Trophoblast cell (in vitro differentiated cells and primary cell): ENCODE measurements around the gene RELCH.
A peak's percentile ranks its signal among the peaks of the same experiment; 100 is the strongest.

Experiments used
- DNase-seq, 2 donors: peaks; one replicate each; pipeline ENCODE4 v3.0.0-alpha.2; 2016
- H2AFZ ChIP-seq: 2 replicates; pipeline ENCODE4 v1.6.1; 2013; ENCODE audit warnings: low read length, moderate library complexity, mild to moderate bottlenecking; ENCODE audit not compliant: insufficient read depth, poor library complexity
- H2AK5ac ChIP-seq: 2 replicates; pipeline ENCODE4 v1.6.1; 2013; ENCODE audit warnings: mild to moderate bottlenecking, low read length
- H2BK120ac ChIP-seq: 2 replicates; pipeline ENCODE4 v1.6.1; 2013; ENCODE audit warnings: low read length, mild to moderate bottlenecking, moderate library complexity; ENCODE audit not compliant: insufficient read depth, poor library complexity
- H2BK12ac ChIP-seq: 2 replicates; pipeline ENCODE4 v1.6.1; 2013; ENCODE audit warnings: mild to moderate bottlenecking, low read length, moderate library complexity
- H2BK5ac ChIP-seq: 2 replicates; pipeline ENCODE4 v1.6.1; 2013; ENCODE audit warnings: low read length, low read depth, moderate library complexity, mild to moderate bottlenecking; ENCODE audit not compliant: poor library complexity
- H3K14ac ChIP-seq: 2 replicates; pipeline ENCODE4 v1.6.1; 2013; ENCODE audit warnings: mild to moderate bottlenecking, low read length
- H3K18ac ChIP-seq: 2 replicates; pipeline ENCODE4 v1.6.1; 2013; ENCODE audit warnings: mild to moderate bottlenecking, low read length
- H3K23ac ChIP-seq: 2 replicates; pipeline ENCODE4 v1.6.1; 2013; ENCODE audit warnings: low read length
- H3K27ac ChIP-seq: 2 replicates; pipeline ENCODE4 v1.5.1; 2013; ENCODE audit warnings: low read depth, mild to moderate bottlenecking, inconsistent platforms, low read length, moderate library complexity
- H3K27me3 ChIP-seq: 2 replicates; pipeline ENCODE4 v1.6.1; 2013; ENCODE audit warnings: inconsistent platforms, mild to moderate bottlenecking, low read length, moderate library complexity; ENCODE audit not compliant: insufficient read depth
- H3K36me3 ChIP-seq, 2 experiments: 1 replicate in 1 of 2; 2 replicates in 1 of 2; pipeline ENCODE4 v1.6.1; 2013; ENCODE audit warnings: low read length in 2 of 2, mild to moderate bottlenecking in 2 of 2, moderate library complexity in 1 of 2; ENCODE audit not compliant: insufficient read depth in 2 of 2, control insufficient read depth in 1 of 2
- H3K4ac ChIP-seq: 2 replicates; pipeline ENCODE4 v1.6.1; 2013; ENCODE audit warnings: low read depth, mild to moderate bottlenecking, low read length, moderate library complexity
- H3K4me1 ChIP-seq, 2 experiments: 1 replicate in 1 of 2; 2 replicates in 1 of 2; pipeline ENCODE4 v1.6.1; 2013; ENCODE audit warnings: low read length in 2 of 2, mild to moderate bottlenecking in 2 of 2, moderate library complexity in 1 of 2; ENCODE audit not compliant: insufficient read depth in 2 of 2, control insufficient read depth in 1 of 2
- H3K4me2 ChIP-seq: 2 replicates; pipeline ENCODE4 v1.6.1; 2013; ENCODE audit warnings: inconsistent platforms, mild to moderate bottlenecking, low read length, moderate library complexity
- H3K4me3 ChIP-seq: 2 replicates; pipeline ENCODE4 v1.5.1; 2013; ENCODE audit warnings: mild to moderate bottlenecking, low read depth, low read length, inconsistent platforms
- H3K79me1 ChIP-seq: one replicate; pipeline ENCODE4 v1.6.1; 2013; ENCODE audit warnings: low read length
- H3K79me2 ChIP-seq: 2 replicates; pipeline ENCODE4 v1.6.1; 2013; ENCODE audit warnings: low read length, mild to moderate bottlenecking; ENCODE audit not compliant: control insufficient read depth, insufficient read depth, poor library complexity
- H3K9ac ChIP-seq: 2 replicates; pipeline ENCODE4 v1.6.1; 2013; ENCODE audit warnings: mild to moderate bottlenecking, low read length
- H3K9me3 ChIP-seq: 2 replicates; pipeline ENCODE4 v1.6.1; 2013; ENCODE audit warnings: low read depth, mild to moderate bottlenecking, control low read depth, inconsistent platforms, low read length; ENCODE audit not compliant: insufficient read depth
- H4K12ac ChIP-seq: 2 replicates; pipeline ENCODE4 v1.6.1; 2013; ENCODE audit warnings: low read depth, mild to moderate bottlenecking, low read length, moderate library complexity
- H4K8ac ChIP-seq: 2 replicates; pipeline ENCODE4 v1.6.1; 2013; ENCODE audit warnings: low read depth, mild to moderate bottlenecking, low read length, moderate library complexity
- H4K91ac ChIP-seq: one replicate; pipeline ENCODE4 v1.6.1; 2013; ENCODE audit warnings: low read depth, mild to moderate bottlenecking, low read length, moderate library complexity
- WGBS: extraction: QIAGEN DNeasy Blood & Tissue Kit; methylation state at CpG from one replicate; pipeline ENCODE4 v1.1.7; 2013; ENCODE audit warnings: missing lambda C conversion rate; ENCODE audit not compliant: insufficient read length, insufficient coverage; ENCODE audit errors: extremely low coverage; 5-methylcytosine and 5-hydroxymethylcytosine counted together

Gene RELCH

GRCh38 chr18:62206593-62206992, 19.5 kb downstream of the RELCH start:
- H3K36me3 ChIP-seq: no peaks in the 10 kb centered on the region
- H4K8ac ChIP-seq: no peak overlapping the region
- H2BK5ac ChIP-seq: no peak overlapping the region
- H3K9ac ChIP-seq: no peak overlapping the region
- no peak overlapping the region for H3K27ac ChIP-seq
- H4K91ac ChIP-seq: no peak overlapping the region
- H2BK12ac ChIP-seq: no peak overlapping the region
- no peak overlapping the region for H3K4me2 ChIP-seq
- no peaks in the 10 kb centered on the region for H3K4me1 ChIP-seq
- no peaks in the 10 kb centered on the region for H3K79me1 ChIP-seq
- no CpG with 5 or more reads among the region's 4 CpGs for WGBS
- DNase-seq: no peak
- no peak overlapping the region for H2BK120ac ChIP-seq
- H3K18ac ChIP-seq: no peak overlapping the region
- no peaks in the 10 kb centered on the region for H3K9me3 ChIP-seq
- H3K79me2 ChIP-seq: peaks cover 2% of the 10 kb centered on the region
- H3K23ac ChIP-seq: no peak overlapping the region
- H3K14ac ChIP-seq: no peak overlapping the region
- no peak overlapping the region for H4K12ac ChIP-seq
- H2AFZ ChIP-seq: no peak overlapping the region
- no peak overlapping the region for H3K4me3 ChIP-seq
- no peak overlapping the region for H3K4ac ChIP-seq
- no peaks in the 10 kb centered on the region for H3K27me3 ChIP-seq
- H2AK5ac ChIP-seq: no peak overlapping the region

DNA sequence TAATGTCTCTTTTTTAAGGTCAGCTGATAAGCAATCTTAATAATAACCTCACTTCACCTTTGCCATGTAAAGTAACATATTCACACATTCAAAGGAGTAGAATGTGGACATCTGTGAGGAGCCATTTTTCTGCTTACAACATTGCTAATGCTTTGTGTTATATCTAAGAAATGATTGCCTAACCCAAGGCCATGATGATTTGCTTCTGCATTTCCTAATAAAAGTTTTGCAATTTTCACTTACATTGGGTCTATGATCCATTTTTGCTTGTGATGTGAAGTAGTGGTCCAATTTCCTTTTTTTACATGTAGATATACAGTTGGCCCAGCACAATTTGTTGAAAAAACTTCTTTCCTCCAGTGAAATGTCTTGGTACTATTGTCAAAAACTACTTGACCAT, 22.0 kb downstream of the RELCH start:
- Histone ChIP-seq H3K27ac (no peak overlapping the region), H3K4ac (no peak overlapping the region), H3K18ac (no peak overlapping the region), H2AK5ac (no peak overlapping the region), H3K9ac (no peak overlapping the region), H3K79me2 (peaks cover 2% of the 10 kb centered on the region), H3K9me3 (no peaks in the 10 kb centered on the region), H3K27me3 (no peaks in the 10 kb centered on the region), H3K4me3 (no peak overlapping the region), H3K14ac (no peak overlapping the region), H2BK12ac (no peak overlapping the region), H3K36me3 (peaks cover 0 to 4% of the 10 kb centered on the region in 2 experiments), H4K8ac (no peak overlapping the region), H3K4me2 (no peak overlapping the region), H3K4me1 (no peaks in the 10 kb centered on the region), H2BK120ac (no peak overlapping the region), H2BK5ac (no peak overlapping the region), H2AFZ (no peak overlapping the region), H3K79me1 (no peaks in the 10 kb centered on the region), H4K91ac (no peak overlapping the region), H3K23ac (no peak overlapping the region), H4K12ac (no peak overlapping the region)
- peak in 1 of 2 donors; percentile 31 for DNase-seq

DNA sequence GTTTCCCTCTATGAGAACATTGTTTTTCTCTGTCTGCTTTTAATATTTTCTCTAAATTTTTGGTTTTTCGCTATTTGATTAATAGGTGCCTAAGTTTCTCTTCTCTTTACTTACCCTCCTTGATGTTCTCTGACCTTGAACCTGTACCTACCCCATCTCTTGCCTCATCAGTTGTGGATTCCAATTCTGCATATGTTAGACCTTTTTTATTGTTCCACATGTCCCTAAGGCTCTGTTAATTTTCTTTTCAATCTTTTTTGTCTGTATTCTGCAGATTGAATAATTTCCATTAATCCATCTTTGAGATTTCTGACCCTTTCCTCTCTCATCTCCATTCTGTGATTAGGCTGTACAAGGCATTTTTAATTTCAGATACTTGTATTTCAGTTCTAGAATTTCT, 23.1 kb downstream of the RELCH start:
- no peak overlapping the region for H2BK120ac ChIP-seq
- H3K18ac ChIP-seq: no peak overlapping the region
- H3K4me2 ChIP-seq: no peak overlapping the region
- no peak overlapping the region for H3K27ac ChIP-seq
- H3K4ac ChIP-seq: no peak overlapping the region
- H3K23ac ChIP-seq: no peak overlapping the region
- no peak overlapping the region for H3K9ac ChIP-seq
- no peaks in the 10 kb centered on the region for H3K79me2 ChIP-seq
- H4K12ac ChIP-seq: no peak overlapping the region
- H3K14ac ChIP-seq: no peak overlapping the region
- no peak overlapping the region for H4K8ac ChIP-seq
- H2BK5ac ChIP-seq: no peak overlapping the region
- H3K4me3 ChIP-seq: no peak overlapping the region
- H2AK5ac ChIP-seq: no peak overlapping the region
- no peak for DNase-seq
- no peaks in the 10 kb centered on the region for H3K27me3 ChIP-seq
- no peak overlapping the region for H4K91ac ChIP-seq
- no peaks in the 10 kb centered on the region for H3K4me1 ChIP-seq
- no peak overlapping the region for H2AFZ ChIP-seq
- no peaks in the 10 kb centered on the region for H3K9me3 ChIP-seq
- peaks cover 0 to 10% of the 10 kb centered on the region in 2 experiments for H3K36me3 ChIP-seq
- H3K79me1 ChIP-seq: no peaks in the 10 kb centered on the region
- no CpG with 5 or more reads among the region's 1 CpG for WGBS
- no peak overlapping the region for H2BK12ac ChIP-seq

- H3K9me3 ChIP-seq: no peaks in the 10 kb centered on the region
- no peak overlapping the region for H2BK5ac ChIP-seq
- H3K18ac ChIP-seq: no peak overlapping the region
- H2AK5ac ChIP-seq: no peak overlapping the region
- no peak overlapping the region for H3K4ac ChIP-seq
- H4K12ac ChIP-seq: no peak overlapping the region
- H3K4me1 ChIP-seq: no peaks in the 10 kb centered on the region
- H4K91ac ChIP-seq: no peak overlapping the region
- H2BK12ac ChIP-seq: no peak overlapping the region
- H3K14ac ChIP-seq: no peak overlapping the region
- H2BK120ac ChIP-seq: no peak overlapping the region
- H3K79me2 ChIP-seq: no peaks in the 10 kb centered on the region
- DNase-seq: no peak
- H4K8ac ChIP-seq: no peak overlapping the region
- H3K4me3 ChIP-seq: no peak overlapping the region
- peaks cover 0 to 10% of the 10 kb centered on the region in 2 experiments for H3K36me3 ChIP-seq
- no peak overlapping the region for H3K27ac ChIP-seq
- no peaks in the 10 kb centered on the region for H3K27me3 ChIP-seq
- no peaks in the 10 kb centered on the region for H3K79me1 ChIP-seq
- no peak overlapping the region for H3K4me2 ChIP-seq
- H3K23ac ChIP-seq: no peak overlapping the region
- H2AFZ ChIP-seq: no peak overlapping the region
- H3K9ac ChIP-seq: no peak overlapping the region
Measured at GRCh38 chr18:62211325-62211828, 24.3 kb downstream of the RELCH start.
